PC-9 (cell line): Measurements from ENCODE around the gene ARCN1.

ENCODE experiments used
- EZH2 ChIP-seq: fragments of 200-600 bp; sonication (generic); IDR thresholded peaks from 2 replicates; pipeline ENCODE4 v1.8.0; 2017; ENCODE audit warnings: antibody characterized with exemption, low read depth
- TF ChIP-seq, protein P1 (sequence below): fragments of 200-600 bp; sonication (generic); conservative IDR thresholded peaks from 2 replicates; pipeline ENCODE4 v1.6.1; 2017; ENCODE audit warnings: mixed run types, antibody characterized with exemption, mild to moderate bottlenecking, moderate library complexity

DNA sequence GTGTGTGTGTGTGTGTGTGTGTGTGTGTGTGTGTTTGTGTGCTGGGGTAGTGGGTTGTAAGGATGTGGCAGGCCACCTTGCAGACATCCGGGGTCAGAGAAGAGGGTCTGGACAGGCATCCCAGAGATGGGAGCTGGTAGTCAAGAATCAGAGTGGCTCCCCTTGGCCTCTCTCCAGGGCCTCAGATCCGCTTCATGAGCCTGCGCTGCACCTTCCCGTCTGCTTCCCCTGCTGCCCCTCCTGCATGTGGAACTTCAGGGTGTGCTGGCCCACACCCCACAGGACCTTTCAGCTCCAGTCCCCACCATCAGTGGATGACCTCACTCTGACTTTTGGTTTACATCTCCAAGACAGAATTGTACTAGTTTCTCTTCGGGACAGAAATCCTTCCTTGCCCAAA is 76.1 kb downstream of the ARCN1 start:
- TF ChIP-seq, protein P1, sequence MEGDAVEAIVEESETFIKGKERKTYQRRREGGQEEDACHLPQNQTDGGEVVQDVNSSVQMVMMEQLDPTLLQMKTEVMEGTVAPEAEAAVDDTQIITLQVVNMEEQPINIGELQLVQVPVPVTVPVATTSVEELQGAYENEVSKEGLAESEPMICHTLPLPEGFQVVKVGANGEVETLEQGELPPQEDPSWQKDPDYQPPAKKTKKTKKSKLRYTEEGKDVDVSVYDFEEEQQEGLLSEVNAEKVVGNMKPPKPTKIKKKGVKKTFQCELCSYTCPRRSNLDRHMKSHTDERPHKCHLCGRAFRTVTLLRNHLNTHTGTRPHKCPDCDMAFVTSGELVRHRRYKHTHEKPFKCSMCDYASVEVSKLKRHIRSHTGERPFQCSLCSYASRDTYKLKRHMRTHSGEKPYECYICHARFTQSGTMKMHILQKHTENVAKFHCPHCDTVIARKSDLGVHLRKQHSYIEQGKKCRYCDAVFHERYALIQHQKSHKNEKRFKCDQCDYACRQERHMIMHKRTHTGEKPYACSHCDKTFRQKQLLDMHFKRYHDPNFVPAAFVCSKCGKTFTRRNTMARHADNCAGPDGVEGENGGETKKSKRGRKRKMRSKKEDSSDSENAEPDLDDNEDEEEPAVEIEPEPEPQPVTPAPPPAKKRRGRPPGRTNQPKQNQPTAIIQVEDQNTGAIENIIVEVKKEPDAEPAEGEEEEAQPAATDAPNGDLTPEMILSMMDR = no peak
- no peak for TF ChIP-seq EZH2
